T-helper 9 cell (primary cell): ENCODE measurements around the gene LRRN2.

ENCODE experiments used
- DNase-seq: peaks from one replicate; pipeline ENCODE4 v3.0.0-alpha.2; 2020

Gene LRRN2

DNA sequence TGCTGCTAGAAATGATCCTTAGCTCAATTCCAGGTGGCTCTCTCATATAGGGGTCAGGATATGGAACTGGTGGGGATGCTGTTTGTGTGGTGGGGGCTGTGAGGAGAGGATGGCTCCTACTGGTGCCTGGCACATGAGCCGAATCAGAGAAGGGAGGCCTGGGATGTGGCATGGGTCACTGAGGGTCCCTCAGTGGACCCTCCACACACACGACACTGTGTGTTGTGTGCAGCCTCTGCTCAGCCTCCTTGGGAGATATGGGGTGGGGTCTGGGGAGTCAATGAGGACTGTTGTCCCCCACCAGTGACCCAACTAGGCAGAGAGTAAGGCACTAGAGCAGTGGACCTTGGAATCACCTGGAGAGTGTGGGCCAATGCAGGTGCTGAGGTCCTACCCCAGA, 3.2 kb upstream of the LRRN2 start:
- DNase-seq = no peak

DNA sequence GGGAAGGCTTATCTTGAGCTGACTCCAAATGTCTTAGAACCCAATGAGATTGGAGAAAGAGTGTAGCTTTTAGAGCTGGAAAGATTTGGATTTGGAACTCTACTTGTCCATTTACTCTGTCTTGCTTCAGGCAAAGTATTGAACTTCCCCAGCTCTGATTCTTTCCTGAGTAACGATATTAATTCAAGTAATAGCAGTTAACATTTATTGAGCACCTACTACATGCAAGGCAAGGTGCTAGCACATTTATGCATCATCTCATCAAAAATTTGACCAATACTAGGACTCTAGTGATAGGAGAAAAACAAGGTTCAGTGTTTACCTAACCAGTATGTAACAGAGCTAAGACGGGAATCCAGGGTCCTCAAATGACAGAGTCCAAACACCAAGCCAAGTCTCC, 2.5 kb upstream of the LRRN2 start:
- no peak for DNase-seq

DNA sequence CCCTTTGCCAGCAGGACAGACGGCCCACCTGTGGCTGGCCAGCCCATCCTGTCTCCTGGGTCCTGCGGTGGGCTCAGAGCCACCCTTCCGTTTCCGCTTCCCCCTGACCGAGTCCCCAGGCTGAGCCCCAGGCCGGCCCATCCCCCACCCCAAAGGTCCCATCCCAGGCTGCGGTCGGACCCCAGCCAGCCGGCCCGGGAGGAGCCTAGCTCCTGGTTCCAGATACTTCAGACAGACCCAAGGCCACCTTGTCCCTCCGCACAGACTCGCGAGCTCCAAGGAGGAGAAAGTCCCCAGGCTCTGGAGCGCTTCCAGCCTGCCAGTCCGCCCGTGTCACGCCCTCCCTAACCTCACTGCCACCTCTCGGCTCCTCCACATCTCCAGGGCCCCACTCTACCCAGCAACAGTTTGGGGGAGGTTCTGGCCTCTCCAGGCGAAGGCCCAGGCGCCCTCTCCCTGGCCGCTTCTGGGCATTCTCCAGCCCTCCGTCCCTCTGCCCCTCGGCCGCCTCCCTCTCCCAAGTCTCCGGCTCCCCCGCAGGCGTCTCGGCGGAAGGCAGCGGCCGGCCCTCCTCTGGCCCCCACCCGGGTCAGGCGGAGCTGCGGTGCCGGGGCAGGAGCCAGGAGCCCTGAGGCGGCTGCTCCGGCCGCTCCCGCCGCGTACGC, 835 bp downstream of the LRRN2 start:
- DNase-seq = no peak

GRCh38 chr1:204684206-204684570, 1.4 kb downstream of the LRRN2 start:
- no peak for DNase-seq

DNA sequence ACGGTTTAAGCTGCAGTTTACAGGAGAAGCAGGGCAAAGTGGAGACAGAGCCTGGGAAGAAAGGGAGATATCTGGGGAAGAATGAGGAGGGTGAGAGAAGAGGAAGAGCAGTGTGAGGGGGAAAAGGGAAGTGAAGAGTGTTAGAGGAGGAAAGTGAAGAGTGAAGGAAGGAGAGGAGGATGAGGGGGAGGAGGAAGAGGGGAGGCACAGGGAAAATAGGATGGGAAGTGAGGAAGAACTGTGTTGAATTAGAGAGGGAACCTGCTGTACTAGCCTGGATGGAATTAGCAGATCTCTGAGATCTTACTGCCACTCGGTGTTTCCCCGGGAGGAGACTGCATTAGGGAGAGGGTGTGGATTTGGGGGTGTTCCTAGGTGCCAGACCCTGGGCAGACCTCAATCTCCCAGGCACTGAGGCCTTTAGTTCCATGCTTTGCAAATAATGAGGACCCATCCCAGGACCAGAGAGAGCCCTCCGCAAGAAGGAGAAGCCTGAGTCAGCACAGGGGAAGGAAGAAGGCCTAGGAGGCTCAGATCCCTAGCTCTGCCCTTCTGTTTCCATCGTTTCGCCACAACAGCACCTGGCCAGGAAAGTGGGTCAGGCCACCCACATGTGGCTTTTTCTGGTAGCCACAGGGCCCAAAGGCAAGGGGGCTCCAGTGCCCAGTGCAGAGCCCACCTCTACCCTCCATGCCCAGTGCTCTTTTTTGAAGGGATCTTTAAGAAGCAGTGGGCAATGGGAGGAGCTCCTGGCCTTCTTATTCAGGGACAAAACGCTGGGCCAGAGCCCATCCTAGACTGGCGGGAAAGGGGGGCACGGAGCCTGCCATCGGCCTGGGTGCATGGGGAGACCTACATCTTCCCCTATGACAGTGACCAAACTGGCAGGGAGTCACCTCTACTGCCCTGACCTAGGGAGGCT, 2.0 kb downstream of the LRRN2 start:
- DNase-seq = no peak

DNA sequence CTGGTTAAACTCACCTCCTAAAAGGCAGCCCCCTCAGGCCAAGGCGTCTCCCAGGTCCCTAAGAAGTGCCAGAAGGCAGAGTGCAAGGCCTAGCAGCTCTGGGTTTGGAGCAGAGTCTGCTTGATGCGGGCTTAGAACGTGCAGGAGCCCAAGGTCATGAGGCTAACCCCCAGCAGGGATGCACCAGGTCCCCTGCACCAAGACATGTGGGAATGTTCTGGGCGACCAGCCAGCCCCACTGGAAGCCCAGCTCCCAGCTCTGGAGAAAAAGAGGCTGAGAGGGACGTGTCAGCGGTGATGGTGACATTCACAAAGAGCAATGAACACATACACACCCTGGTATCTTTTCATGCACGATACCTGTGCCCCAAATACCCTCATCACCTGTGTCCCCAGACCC, 5.1 kb downstream of the LRRN2 start:
- no peak for DNase-seq

DNA sequence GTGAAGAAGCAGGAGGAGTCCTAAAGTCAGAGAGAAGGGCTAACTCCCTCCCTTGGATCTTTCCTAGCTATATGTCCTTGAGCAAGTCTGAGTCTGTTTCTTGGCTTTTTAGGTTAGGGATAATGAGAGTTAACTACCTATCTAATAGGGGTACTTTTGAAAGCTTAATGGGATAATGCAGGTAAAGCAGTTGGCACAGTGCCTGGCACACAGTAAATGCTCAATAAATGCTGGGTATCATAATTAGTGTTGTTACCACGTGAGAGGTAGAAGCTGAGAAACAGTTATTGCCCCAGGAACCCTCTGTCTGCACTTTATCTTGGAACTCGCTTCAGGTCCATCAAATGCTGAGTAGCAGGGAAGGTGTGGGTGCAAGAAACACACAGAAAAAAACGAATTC, 5.5 kb downstream of the LRRN2 start:
- DNase-seq = no peak

DNA sequence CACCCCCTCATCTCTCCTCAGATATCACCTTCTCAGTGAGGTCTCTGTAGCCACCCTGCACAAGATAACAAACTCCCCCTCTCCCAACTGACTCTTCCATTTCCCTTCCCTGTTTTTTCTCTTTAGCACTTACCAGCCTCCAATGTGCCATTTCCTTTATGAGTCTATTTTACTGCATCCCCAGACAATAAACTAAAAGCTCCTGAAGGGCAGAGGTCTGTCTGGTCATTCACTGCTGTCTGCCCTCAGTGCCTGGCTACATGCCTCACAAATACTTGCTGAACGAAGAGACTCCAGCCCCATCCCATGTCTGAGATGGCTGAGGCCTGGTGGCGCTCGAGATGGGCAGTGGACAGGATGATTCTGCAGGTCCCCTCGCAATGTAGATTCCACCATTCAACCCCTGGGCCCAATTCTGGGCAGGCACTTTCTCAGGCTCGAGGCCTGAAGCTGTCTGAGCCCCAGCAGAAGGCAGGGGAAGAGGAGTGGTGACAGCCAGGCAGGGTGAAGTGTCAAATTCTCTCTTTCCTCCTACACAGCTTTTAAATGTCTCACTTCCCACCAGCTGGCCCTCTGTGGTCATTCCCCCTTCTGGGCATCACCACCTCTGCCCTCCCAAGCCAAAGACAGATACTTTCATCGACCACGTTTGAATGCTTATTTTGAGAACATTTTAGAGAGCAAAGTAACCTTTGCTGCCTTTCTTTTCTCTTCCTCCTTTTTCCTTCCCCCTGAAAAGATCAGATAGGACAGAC, 6.6 kb downstream of the LRRN2 start:
- DNase-seq = no peak

DNA sequence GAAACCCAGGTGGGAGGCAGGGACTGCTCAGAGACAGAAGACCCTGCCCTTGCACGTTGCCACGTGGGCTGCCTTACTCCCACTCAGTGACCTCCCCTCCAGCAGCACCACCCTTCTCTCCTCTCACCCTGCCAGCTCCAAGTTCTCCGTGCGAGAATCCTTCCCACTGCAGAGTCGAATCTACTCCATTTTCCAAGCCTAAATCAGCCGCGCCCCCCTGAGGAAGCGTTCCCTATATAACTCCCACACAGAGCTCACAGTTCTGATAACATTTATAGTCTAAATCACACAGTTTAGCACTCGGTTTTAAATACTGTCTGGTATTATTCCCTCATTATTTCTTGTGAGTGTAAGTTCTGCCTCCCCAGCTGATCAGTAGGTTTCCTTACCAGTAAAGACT, 7.7 kb downstream of the LRRN2 start:
- no peak for DNase-seq

DNA sequence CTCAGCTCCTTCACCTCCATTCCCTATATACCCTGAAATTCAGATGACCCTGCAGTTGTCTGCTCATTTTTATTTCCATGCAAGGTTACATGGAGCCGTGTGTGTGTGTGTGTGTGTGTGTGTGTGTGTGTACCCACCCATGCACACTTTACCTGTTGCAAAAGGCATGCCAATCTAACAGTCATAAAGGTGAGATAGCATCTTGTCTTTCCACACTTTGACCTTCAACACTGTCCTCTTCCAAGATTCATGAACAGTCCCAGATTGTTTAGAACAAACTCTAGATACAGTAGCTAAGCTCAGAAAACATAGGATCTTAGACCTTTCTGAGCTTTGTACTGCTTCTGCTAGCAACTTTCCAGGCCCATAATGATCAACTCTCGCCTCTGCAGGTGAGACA, 9.5 kb downstream of the LRRN2 start:
- DNase-seq = no peak

- DNase-seq = no peak
These were observed 11.5 kb downstream of the LRRN2 start for GRCh38 chr1:204673909-204674649.

DNA sequence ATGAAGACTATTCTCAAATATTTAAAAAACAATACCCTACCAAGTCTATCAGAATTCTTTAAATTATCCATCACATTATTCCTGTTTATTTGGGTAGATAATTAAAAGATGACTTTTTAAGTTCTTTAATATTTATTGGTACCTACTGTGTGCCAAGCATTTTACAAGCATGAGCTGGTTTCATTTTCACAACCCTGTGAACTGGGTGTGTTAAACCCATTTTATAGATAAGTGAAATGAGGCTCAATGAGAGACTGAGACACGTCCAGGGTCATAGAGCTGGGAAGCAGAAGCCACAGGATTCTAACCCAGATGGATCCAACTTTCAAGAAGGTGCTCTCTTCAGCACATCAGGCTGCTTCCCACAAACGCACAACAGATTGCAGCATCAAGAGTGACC, 12.3 kb downstream of the LRRN2 start:
- DNase-seq = no peak

DNA sequence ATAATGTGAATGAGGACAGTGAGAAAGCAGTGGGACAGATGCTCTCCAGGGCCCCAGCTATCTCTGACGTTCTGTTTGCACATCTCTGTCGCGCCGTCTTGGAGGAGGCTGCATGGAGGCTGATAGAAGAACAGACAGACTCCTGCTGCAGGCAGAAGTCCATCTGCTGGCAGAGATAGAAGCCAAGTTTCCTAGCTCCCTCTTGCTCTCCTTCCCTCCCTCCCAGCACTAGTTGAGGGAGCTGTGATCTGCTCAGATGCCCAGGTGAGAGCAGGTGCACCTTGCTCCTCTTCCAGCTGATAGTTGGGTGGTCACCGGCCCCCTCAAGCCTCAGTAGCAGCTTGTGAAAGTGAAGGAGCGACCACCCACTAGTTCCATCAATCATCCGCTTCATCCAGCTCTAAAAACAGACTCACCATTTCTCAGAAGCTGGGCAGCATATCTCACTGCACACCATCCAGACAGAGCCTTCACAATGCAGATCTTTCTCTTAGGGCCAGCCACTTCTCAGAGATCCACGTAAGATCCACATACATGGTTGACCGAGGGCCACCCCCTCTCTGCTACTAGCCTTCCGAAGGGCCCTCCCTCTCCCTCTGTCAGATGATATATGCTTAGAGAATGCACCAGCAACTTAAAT, 12.9 kb downstream of the LRRN2 start:
- DNase-seq = no peak

- DNase-seq = no peak
These were observed 13.5 kb downstream of the LRRN2 start for GRCh38 chr1:204672069-204672468.

GRCh38 chr1:204670152-204670927, 15.2 kb downstream of the LRRN2 start:
- DNase-seq = no peak

- DNase-seq = no peak
These were observed 16.0 kb downstream of the LRRN2 start for GRCh38 chr1:204669579-204669978.

DNA sequence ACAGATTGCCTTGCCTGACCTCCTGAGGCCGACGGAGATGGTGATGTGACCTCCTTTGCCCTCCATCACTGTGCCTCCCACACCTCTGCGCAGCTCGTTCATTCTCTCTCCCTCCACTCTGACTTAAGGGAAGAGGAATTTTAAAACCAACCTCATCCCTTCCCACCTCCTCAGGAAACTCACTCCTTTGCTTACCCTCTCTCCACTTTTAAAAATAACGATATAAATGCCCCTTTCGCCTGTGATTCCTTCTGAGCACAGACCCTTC, 21.2 kb downstream of the LRRN2 start:
- DNase-seq = no peak

DNA sequence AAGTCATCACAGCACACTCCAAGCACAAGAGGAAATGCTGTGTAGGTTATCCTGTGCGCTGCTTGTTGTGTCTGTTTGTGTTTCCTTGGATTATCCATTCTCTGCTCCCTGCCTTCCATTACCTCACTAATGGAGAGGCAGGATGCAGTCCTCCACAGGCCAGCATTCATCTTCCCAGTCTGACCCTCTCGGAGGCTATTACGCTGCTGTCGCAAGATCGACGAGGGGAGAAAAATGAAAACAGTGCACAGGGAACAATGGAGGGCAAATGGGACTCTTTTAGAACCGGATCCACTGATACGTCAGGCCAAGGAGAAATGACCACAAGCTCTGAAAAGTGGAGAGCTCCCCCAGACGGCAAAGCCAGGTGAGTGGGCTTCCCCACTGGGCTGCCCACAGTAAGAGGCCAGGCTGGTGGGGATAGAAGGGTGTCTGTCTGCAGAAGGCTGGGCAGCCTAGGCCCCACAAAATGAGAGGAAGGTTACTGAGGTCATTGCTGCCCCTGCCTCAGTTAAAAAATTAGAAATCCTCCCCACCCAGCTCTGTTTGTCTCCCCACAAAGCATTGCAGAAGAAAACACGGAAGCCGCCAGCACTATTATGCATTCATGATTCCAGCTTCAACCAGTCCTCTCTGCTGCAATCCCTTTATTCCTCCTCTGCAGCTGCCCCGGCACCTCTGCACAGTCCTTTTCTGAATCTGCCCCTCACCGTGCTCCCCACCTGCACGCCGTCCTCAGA, 21.7 kb downstream of the LRRN2 start:
- DNase-seq = no peak

DNA sequence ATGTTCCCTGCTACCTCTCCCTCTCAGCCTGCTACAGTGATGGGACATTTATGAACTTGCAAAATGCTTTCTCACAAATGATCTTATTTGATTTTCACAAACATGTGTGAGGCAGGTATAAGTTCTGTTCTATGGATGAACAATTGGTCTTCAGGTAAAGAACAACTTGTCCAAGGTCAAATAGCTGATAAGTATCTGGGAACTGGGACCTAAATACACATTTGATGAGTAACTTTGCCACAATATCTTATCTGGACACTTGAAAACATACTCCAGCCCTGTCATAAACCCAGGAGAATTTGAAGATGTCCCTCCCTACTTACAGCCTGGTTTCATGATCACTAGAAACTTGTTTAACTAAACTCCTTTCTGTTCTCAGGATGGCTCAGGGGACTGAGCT, 23.0 kb downstream of the LRRN2 start:
- no peak for DNase-seq

DNA sequence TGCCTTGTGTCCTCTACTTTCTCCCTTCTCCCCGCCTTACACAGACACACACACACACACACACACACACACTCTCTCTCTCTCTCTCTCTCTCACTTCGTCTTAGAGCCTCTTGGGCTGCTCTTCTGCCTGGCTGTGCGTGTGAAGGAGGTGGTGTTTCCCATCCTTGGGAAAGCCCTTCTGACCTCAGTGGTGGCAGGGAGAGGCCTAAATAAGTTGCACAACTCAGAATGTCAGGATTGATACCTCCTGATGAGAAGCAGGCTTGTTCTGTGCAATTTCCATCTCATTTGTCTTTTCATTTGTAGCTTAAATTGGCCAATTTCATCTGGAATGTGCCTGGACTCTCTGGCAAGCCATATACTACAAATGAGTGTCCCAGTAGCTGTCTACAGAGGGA, 25.0 kb downstream of the LRRN2 start:
- no peak for DNase-seq

DNA sequence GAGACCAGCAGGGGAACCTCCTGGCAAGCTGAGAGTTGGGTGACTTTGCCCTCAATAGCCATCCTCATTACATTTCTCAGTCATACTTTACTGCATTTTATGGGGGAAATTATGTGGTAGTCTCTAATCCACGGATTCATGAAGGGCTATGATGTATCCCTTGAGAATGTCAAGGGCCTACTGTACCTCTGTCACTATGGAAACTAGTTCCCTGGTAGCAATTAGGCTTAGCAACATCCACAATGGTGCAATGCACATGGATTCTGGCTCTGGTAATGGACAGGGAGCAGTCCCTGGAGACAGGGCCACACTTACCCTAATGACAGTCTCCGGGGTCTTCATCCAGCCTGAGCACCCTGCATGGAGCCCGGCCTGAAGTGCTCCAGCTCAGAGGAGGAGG, 26.5 kb downstream of the LRRN2 start:
- no peak for DNase-seq
